ENCODE results near the gene NEMP2. TPM values are rescaled to one million over a fixed set of nuclear protein-coding genes. Genes with fewer than 3 reads are reported as not detected.

The NEMP2 gene
- total RNA-seq, 1 donor from 2014 or later, result 2.1 TPM

DNA sequence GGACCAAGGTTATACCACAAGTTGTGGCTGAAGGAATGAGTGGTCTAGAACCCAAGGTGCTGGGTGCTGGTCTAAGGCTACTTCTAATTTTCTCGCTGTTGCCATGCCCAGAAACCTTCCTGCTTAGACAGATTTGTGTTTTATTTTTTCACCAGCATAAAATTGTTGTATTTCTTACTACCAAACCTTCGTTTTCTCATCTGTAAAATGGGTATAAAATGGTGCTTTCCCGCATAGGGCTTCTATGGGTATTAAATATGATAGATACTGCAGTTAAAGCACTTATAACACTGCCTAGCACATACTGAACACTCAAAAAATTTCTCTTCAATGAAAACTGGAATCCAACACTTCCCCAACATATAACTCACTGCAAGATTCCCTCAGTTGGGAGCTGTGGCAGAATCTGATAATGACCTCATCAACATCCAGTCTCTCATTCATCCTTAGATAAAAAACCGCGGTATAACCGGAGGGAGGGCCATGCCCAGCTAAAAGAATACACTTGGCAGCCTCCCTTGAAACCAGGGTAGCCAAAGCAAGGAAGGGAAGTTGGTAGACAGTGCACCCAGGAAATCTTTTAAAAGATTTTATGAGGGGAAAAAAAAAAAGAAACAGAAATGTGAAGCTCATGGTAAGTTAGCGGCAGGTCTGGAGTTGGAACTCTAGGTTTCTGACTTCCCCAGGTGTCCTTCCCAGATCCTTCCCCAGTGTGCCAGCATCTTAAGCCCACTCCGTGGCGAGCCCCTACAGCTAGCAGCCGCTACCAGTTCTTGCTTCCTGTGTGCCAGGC is 1.2 kb downstream of the NEMP2 start:
- no peaks in the 10 kb centered on the region for H3K4me1 Mint-ChIP-seq (ENCODE audit: low read depth, unreplicated experiment)
- peak overlapping the region; percentile 94 for H3K4me3 Mint-ChIP-seq (ENCODE audit: unreplicated experiment)
- no peak overlapping the region for H3K27ac Mint-ChIP-seq (ENCODE audit: unreplicated experiment)
- H3K9me3 Mint-ChIP-seq (ENCODE audit: unreplicated experiment), result peaks cover 7% of the 10 kb centered on the region
- H3K27me3 Mint-ChIP-seq (ENCODE audit: unreplicated experiment), result no peaks in the 10 kb centered on the region
- no peak for TF ChIP-seq CTCF (IDR thresholded peaks at IDR 0.05; ENCODE audit: partially characterized antibody, unreplicated experiment)
- H3K36me3 Mint-ChIP-seq (ENCODE audit: unreplicated experiment), result no peaks in the 10 kb centered on the region
- DNase-seq, result no peak

GRCh38 chr2:190532581-190532980 is 1.9 kb downstream of the NEMP2 start:
- Mint-ChIP-seq H3K27me3 (ENCODE audit: unreplicated experiment) (no peaks in the 10 kb centered on the region), H3K4me3 (ENCODE audit: unreplicated experiment) (no peak overlapping the region), H3K9me3 (ENCODE audit: unreplicated experiment) (peaks cover 7% of the 10 kb centered on the region), H3K27ac (ENCODE audit: unreplicated experiment) (no peak overlapping the region), H3K4me1 (ENCODE audit: low read depth, unreplicated experiment) (no peaks in the 10 kb centered on the region), H3K36me3 (ENCODE audit: unreplicated experiment) (no peaks in the 10 kb centered on the region)
- TF ChIP-seq CTCF (IDR thresholded peaks at IDR 0.05; ENCODE audit: partially characterized antibody, unreplicated experiment), result no peak
- no peak for DNase-seq

DNA sequence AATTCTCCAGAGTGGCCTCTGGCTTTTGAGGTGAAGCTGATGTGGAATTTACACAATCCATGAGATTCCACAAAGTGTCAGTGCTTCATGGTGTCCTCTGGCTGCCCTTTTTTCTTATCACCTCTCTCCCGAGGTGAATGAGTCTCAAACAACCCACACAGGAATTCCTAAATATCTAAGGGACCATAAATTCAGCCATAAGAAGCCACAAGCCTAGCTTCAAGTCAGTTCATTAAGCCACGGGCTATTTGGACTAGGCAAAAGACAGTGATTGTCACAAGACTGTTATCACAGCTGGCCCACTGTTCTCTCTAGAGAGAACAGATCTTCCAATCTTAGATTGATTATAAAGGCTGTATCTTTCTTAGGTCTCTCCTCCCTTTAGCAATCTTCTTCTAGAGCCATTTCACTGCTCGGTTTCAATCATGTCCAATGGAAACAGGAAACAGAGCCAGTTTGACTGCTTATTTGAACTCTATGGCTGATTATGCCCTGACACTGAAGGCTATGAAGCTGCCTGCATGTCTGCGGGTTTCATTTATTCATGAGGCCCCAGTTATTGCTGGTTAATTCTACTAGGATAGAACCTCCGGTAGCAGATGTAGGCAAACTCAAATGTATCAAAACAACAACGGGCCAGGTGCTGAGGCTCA is 4.1 kb downstream of the NEMP2 start:
- DNase-seq, result no peak
- no peak overlapping the region for H3K27ac Mint-ChIP-seq (ENCODE audit: unreplicated experiment)

DNA sequence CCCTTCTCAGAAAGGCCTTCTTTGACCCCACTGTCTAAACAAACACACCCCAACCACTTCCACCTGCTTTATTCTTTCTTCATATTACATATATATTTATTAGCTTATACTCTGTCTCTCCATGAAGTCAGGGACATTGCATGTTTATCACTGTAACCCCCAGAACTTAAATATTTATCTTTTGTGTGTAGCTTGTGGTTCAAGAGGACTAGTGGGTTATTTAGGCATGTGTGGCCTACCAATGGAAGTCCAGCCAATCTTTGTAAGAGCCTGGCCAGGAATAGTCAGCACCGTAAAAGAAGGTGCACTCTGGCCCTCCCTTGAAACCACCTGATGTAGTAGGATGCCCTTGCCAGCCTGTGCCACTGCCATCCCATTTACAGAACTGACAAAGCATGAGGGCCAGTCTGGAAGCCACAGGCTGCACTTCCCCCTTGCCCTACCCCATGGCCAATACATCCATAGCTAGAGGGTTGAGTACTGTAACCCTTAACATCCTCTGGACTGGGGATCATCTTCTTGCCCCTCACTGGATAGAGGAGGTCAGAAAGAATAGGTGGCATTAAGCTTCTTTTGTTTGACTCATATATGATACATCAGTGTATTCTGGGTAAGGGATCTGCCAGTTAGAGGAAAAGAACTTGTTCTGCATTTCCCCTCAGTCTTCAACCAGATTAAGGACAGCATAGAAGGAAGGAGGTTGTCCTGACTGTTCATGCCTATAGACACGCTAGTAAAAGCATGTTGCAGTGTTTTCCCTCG is 4.9 kb downstream of the NEMP2 start:
- H3K27ac Mint-ChIP-seq (ENCODE audit: unreplicated experiment), result no peak overlapping the region
- DNase-seq, result no peak

More for the DNA sequence above, 4.1 kb downstream of the NEMP2 start:
- Mint-ChIP-seq H3K36me3 (ENCODE audit: unreplicated experiment) (no peaks in the 10 kb centered on the region), H3K4me3 (ENCODE audit: unreplicated experiment) (no peak overlapping the region), H3K9me3 (ENCODE audit: unreplicated experiment) (peaks cover 7% of the 10 kb centered on the region), H3K27me3 (ENCODE audit: unreplicated experiment) (no peaks in the 10 kb centered on the region), H3K4me1 (ENCODE audit: low read depth, unreplicated experiment) (no peaks in the 10 kb centered on the region)
- no peak for TF ChIP-seq CTCF (IDR thresholded peaks at IDR 0.05; ENCODE audit: partially characterized antibody, unreplicated experiment)

More for the DNA sequence above, 4.9 kb downstream of the NEMP2 start:
- Mint-ChIP-seq H3K4me1 (ENCODE audit: low read depth, unreplicated experiment) (no peaks in the 10 kb centered on the region), H3K4me3 (ENCODE audit: unreplicated experiment) (no peak overlapping the region), H3K36me3 (ENCODE audit: unreplicated experiment) (no peaks in the 10 kb centered on the region), H3K27me3 (ENCODE audit: unreplicated experiment) (no peaks in the 10 kb centered on the region), H3K9me3 (ENCODE audit: unreplicated experiment) (peaks cover 7% of the 10 kb centered on the region)
- no peak for TF ChIP-seq CTCF (IDR thresholded peaks at IDR 0.05; ENCODE audit: partially characterized antibody, unreplicated experiment)

Data from glutamatergic neuron (in vitro differentiated cells).